Activated CD4-positive, alpha-beta T cell treated with anti-CD3 and anti-CD28 coated beads, Interleukin-2, Interleukin-6, amounts not matched to agents 100 ng/mL and 50 ng/mL, durations not matched to agents 16 hours and 8 hours (primary cell): Measurements from ENCODE around the gene MTHFD2.
"Not testable (repeated sequence)": the region's sequence is repeated elsewhere in the genome, so short reads cannot be mapped to it uniquely, and the experiment has no call there.

Experiments used
- DNase-seq: peaks from one replicate; pipeline ENCODE4 v3.0.0-alpha.2; 2020

MTHFD2 gene

DNA sequence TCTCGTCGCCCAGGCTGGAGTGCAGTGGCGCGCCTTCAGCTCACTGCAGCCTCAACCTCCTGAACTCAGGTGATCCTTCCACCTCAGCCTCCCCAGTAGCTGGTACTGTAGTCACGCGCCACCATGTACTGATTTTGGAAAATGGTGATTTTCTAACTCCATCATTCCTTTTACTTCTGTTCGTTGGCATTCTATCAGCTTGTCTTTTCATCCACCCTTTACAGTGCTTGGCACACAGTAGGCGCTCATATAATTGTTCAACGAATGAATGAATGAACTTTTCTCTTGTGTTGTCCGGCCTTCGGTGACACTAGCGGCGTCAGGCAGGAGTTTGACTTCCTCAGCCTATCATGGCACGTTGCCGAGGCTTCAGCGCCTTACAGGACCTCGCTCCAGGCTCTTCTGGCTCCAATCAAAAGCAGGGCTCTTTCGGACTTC is 373 bp upstream of the MTHFD2 start:
- no peak for DNase-seq

DNA sequence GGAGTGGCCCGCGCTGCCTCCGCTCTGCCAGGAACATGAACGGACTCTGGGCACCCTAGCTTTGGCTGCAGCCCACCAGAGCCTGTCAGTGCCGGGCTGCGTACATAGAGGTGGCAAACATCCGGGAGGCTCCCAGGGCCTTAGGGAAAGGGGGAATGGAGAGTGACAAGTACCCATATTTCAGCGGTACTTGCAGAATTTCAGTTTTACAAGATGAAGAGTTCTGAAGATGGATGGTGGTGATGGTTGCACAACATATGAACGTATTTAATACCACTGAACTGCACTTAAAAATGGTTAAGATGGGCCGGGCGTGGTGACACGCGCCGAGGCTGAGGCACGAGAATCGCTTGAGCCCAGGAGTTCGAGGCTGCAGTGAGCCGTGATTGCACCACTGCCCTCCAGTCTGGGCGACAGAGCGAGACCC is 873 bp downstream of the MTHFD2 start:
- DNase-seq: peak; percentile 35

DNA sequence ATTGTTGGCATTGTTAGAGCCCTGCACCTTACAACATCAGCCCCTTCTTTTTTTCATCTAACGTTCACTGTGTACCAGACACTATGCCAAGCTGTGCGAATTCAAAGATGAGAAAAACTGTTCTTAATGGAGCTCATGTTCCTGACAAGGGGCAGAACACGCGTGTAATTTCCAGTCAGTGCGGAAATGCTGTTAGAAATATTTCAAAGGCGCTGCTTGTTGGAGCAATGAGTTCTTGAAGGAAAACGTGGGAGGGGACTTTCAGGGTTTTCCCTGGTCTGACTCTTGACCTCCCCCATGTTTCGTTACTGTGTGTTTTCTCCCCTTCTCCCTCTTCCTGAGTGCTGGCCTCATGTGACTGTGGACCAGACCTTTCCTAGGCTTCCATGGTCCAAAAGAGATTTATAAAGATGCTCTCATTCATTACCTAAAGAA is 1.5 kb downstream of the MTHFD2 start:
- peak; percentile 40 for DNase-seq

DNA sequence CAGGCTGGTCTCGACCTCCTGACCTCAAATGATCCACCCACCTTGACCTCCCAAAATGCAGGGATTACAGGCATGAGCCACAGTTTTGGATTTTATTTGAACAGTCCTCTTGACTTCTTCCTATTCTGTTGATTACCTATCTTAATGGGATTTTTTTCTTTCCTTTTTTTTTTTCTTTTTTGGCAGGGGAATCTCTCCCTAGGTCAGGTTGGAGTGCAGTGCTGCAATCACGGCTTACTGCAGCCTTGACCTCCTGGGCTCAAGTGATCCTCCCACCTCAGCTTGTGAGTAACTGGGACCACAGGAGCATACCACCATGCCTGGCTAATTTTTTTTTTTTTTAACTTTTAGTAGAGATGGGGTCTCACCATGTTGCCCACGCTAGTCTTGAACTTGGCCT is 2.8 kb downstream of the MTHFD2 start:
- no peak for DNase-seq

DNA sequence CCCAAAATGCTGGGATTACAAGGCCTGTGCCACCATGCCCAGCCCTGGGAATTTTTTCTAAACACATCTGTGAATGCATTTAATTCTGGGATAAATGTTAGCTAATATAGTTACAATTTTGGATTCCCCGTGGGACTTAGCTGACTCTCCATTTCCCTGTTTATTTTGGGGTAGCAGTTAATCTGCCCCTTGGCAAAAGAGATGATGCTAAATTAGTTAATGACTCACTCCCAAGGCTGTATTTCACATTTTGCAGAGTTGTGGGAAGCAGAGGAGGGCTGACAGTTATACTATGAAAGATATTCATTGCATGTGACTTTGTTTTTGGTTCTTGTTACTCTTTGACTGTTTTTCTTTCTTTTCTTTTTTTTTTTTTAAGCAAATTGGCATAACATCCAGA is 3.2 kb downstream of the MTHFD2 start:
- DNase-seq: no peak

DNA sequence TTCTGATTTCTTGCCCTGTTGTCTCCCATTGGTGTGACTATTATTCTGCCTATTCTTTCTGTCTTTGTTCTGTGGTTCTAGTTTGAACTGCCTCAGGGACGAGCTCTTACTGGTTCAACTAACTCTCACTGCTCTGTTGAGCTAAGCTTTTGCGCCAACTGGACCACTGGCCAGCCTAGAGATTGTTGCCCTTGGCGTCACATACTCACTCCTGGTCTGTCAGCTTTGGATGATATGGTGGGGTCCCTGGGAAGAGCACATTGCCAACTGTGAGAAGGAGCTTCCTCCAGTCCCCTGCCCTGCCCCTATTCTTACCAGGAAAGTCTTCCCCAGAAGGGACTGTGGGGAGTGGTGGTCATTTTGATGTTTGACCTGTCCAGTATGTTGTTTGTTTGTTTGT is 6.0 kb downstream of the MTHFD2 start:
- DNase-seq: no peak

DNA sequence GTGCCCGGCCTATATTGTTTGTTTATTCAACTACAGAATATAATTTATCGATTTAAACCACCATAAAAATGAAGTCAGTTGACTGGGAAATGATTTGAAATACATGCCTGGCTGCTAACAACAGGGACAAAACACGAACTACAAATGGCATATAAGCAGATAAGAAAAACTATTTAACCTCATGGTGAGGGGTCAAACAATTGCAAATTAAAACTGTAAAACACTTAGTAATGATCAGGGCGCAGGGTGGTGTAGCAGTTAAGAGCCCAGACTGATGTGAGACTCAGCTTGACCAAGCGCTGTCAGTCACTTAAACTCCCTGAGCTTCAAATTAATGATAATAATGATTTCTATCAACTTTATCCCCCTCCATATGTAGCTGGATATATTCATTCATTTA is 6.7 kb downstream of the MTHFD2 start:
- no peak for DNase-seq

DNA sequence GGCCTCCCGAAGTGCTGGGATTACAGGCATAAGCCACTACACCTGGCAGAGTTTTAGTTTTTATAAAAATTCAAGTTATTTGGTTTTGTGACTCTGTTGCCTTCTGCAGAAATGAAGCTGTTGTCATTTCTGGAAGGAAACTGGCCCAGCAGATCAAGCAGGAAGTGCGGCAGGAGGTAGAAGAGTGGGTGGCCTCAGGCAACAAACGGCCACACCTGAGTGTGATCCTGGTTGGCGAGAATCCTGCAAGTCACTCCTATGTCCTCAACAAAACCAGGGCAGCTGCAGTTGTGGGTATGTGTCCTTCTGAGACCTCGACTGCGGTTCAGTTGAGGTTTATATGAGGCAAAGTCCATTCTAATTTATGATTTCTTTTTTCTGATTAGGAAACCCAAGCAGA is 7.2 kb downstream of the MTHFD2 start:
- DNase-seq: peak; percentile 57

DNA sequence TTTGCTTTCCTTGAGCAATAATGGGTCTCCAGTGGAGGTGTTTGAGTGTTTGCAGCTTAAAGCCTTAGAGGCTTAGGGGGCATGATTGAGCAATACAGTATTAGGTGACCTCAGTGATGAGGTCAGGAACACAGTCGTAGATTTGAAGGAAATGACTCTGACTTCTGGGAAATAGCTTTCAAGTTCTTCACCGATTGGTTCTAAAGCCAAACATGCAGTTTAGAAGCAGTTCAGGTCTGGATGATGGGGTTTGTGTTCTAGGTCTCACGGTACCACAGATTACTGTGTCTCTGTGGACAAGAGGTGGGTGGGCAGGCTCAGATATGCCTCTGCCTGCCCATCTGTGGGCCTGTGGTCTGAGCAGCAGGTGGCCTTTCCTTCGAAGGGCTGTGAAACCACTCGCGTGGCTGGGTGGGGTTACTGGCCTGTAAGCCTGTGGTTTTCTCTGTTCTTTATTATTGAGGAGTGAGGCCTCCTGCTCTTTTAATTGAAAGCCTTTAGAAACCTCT is 7.8 kb downstream of the MTHFD2 start:
- peak; percentile 84 for DNase-seq

DNA sequence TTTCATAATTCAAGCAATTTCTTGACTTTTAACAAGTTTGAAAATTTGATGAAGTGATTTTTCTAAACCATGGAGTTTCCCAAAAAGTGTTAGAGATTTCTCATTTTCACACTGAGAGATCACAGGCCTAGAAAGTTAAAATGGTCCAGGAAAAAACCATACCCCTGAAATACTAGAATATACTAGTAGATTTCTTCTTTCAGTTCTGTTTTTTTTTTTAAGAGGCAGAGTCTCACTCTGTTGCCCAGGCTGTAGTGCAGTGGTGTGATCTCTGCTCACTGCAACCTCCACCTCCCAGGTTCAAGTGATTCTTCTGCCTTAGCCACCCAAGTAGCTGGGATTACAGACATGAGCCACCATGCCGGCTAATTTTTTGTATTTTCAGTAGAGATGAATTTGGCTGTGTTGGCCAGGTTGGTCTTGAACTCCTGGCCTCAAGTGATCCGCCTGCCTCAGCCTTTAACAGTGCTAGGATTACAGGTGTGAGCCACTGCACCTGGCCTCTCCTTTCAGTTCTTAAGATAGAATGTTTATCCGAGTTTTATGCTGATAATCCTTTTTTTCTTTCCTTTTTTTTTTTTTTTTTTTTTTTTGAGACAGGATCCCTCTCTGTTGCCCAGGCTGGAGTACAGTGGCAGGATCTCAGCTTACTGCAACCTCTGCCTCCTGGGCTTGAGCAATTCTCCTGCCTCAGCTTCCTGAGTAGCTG is 14.4 kb downstream of the MTHFD2 start:
- no peak for DNase-seq

DNA sequence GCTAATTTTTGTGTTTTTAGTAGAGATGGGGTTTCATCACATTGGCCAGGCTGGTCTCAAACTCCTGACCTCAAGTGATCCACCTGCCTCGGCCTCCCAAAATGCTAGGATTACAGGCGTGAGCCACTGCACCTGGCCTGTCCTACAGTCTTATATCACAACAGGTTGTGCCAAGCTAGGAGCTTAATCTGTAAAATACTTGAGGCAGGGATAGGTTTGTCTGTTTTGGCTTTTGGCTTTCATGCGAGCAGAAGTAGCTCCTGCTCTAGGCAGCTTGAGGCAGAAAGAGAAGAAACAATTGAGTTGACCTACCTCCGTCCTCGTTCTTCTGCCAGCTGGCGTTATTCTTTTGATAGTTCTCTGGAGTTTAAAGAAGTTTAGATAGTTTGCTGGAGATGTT is 17.4 kb downstream of the MTHFD2 start:
- not testable (repeated sequence) for DNase-seq

DNA sequence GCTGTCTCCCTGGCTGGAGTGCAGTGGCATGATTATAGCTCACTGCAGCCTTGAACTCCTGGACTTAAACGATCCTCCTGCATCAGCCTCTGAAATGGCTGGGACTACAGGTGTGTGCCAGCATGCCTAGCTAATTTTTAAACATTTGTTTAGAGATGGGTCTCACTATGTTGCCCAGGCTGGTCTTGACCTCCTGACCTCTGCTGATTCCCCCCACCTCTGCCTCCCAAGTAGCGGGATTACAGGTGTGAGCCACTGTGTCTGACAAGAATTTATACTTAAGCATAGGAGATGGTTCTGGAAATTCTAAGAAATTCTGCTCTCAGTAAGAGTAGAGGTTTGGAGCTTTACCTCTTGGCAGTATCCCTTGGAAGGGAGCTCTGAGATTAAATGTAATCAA is 18.2 kb downstream of the MTHFD2 start:
- DNase-seq: no peak

DNA sequence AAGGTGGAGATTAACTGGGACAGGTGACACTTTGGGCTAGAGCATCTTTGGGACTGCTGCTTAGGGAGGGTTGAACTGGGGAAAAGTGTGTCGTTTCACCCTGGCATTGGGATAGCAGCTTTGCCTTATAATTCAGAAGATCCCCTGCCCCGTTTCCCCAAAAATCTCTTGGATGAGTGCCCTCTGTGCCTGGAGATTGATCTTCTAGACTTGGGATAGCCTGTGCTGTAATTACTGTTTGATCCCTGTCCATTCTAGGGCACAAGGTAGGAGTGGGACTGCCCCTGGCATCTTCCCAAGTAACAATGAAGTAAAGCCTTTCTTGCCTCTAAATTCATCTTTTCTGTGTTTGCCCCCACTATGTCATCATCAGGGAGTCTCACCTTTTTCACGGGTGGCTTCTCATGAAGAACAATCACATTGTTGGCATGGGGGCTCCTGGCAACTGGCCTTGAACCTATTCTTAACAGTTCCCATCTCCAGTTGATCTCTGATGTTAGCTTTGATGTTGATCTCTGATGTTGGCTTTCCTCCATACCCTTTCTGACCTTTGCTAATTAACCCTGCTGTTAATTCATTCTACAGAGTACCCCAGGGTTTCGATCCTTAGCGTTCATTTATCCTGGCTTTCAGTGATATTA is 21.6 kb downstream of the MTHFD2 start:
- no peak for DNase-seq

DNA sequence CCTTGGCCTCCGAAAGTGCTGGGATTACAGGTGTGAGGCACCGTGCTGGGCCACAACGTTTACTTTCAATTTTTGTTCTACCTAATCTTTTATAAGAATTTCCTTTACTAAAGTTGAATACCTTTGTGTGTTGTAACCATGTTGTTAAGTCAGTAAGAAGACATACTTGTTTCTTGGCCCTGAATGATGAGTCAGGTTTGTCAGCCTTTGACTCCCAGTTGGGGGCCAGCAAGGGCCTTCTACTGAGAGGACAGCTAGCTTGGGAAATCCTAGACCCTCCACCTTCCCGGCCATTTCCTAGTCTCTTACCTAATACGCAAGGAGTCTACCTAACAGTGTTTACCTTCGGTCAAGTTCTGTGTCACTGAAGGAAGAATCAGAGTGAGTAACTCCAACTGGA is 22.7 kb downstream of the MTHFD2 start:
- no peak for DNase-seq

DNA sequence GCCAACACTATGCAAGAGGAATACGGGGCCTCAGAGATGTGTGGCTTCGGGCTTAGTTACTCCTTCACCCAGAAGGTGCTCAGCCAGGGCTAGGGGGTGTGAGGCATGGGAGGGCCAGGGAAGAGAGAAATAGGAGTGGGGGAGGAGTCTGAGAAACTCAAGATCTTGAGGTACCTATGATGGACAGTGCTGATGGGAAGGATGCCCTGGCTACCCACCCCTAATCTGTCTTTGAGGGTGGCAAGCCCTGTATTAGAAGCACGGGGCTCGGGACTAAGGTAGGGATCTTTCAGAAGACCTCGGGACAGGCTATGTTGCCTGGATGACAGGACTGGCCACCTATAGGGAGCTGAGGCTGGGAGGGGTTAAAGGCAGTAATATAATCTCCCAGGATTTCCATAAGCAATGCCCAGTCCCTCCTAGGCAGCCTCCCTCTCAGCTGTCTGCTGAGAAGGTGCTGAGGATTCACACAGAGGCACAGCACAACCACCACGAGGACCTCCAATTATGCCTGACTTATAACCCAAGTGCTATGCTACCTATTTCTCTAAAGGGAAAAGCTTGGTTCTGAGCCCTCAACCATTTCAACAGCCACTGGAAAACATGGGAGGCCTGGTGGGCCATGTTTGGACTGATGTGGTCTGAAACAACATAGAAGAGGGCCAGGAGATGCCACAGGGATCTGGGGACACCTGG is 23.3 kb downstream of the MTHFD2 start:
- DNase-seq: no peak

DNA sequence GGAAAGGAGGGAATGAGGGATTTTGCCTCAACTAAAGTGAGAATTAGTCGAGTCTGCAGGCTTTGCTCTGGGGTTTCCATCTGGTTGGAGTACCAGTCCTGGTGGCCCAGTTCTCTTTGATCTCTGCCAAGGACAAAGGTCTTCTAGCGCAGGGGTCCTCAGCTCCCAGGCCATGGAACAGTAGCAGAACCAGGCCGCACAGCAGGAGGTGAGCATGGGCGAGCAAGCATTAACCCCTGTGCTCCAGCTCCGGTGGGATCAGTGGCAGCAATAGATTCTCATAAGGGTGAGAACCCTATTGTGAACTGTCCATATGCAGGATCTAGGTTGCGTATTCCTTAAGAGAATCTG is 23.9 kb downstream of the MTHFD2 start:
- no peak for DNase-seq

DNA sequence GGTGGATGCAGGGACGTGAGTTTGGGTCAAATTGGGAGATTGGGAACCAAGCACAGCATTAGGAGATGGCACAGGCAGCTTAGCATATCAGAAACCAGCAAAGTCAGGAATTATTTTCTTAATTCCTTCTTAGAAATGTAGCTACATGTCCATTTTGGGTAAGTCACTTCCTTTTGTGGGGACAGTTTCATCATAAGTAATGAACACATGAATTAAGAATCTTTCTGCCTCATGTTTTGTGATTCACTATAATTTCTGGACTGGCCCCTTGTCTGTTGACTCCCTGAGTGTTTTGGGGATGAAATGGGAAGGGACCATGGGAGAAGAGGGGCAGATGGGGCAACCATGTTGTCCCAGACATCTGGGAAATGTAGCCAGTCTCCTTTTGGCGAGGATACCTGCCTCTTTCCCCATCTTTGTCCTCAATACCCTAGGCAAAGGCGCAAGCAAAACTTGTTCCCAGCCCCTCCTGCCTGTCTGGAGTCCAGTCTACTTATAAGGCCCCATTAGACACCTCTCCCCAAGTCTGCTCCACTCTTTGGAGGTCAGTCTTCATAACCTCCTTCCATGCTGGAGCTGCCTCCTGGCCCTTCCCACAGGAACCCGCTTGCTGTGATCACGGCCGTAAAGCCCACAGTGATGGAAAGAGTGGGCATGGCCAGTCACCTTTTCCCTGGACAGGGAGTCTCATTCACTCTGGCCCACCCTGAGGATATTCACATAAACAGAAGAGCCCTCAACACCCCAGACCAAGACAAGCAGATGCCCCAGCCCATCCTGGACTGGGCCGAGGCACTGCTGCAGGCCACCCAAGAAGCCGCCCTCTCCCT is 25.7 kb downstream of the MTHFD2 start:
- DNase-seq: no peak

DNA sequence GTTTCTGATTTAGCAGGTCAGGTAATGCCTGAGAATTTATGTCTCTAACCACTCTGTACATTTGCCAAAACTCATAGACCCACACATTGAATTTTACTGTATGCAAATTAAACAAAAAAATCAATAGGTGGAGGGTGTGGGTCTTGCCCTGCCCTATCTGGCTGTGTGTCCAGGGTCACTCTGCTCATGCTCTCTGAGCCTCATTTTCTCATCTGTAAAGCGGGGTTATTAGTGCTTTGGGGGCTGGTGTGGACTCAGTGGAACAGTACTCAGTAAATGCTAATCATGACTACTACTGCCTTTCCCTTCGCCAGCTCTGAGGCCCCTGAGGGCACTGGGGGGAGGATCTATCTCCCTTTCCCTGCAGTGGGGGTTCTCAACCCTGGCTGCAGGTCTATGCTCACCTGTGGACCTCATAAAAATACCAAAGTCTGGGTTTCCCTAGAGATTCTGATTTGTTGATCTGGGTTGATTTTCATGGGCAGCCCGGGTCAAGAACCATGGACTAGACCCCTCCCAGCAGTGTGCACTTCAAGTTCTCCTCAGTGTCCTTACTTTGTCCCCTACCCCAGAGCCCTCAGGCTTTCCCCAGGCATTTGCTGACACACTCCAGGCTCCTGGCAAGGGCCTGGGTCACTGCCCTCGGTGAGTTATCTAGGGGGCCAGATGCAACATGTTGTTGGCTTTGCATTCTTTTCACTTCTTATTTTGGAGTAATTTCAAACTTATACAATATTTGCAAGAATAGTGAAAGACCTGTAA is 27.5 kb downstream of the MTHFD2 start:
- no peak for DNase-seq

DNA sequence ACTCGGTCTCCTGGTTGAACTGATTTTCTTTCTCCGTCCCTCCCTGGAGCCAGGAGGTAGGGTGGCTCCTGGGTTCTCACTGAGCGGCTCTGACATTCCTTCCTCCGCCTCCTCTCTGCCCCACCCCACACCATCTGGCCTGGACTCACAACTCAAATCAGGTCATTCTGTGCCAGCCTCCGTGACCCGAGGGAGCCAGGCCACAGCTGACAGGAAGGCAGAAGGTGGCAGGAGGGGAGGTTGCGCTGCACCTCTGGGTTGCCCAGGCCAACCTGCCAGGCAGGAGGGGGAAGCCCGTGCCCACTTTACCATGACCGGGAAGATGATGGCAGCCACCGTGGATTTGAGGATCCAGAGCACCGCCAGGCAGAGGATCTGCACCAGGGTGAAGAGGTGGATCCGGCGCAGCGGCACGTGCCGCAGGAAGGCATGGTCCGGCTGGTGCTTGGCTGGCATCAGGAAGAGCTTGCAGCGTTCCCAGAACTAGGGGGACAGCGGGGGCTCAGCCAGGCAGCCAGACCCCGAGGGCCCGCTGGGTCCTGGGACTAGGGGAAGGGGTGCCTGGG is 28.3 kb downstream of the MTHFD2 start:
- DNase-seq: no peak

DNA sequence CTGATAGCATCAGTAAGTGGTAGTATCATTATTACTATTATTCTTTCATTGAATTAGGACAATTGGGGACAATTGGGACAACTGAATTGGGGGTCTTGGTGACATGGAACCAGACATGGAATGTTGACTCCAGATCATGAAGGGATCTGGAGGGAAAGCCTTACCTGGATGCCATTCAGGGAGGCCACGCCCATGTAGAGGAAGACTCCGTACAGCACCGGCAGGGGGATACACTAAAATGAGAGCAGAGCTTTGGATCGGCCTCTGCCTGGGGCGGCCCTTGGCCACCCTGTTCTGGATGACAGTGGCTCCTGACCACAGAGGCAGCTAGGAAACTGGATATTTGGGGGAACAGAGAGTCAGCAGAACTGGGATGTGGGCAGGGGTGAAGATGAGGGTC is 29.2 kb downstream of the MTHFD2 start:
- DNase-seq: no peak

DNA sequence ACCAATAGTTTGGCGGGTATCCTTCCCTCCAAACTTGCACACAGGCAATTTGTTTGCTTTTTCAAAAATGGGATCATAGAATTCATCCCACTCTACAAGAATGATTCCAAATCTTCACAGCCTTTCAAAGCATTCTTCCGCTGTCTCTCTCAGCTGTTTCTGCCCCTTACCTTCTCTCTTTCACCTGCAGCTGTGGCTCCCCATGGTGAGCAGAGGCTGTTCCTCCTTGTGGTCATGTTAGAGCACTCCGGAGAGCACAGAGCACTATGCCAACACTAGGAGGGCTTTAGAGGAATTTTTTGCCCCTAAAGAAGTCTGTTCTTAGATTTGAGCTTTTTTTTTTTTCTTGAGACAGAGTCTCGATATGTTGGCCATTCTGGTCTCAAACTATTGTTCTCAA is 30.4 kb downstream of the MTHFD2 start:
- no peak for DNase-seq

DNA sequence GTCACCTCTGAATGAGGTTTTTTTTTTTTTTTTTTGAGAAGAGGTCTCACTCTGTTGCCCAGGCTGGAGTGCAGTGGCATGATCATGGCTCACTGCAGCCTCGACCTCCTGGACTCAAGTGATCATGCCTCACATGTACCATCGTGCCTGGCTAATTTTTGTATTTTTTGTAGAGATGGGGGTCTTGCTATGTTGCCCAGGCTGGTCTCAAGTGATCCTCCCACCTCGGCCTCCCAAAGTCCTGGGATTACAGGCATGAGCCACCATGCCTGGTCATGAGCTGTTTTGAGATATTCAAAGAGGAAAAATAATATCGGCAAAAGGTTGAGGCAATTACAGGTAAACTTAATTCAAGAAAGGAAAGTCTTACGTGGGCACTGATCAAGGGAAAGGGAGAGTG is 31.4 kb downstream of the MTHFD2 start:
- not testable (repeated sequence) for DNase-seq
